ENCODE data around the gene PCNX2. TPM values are rescaled to one million over a fixed set of nuclear protein-coding genes. Genes with fewer than 3 reads are reported as not detected.

PCNX2 gene
- total and polyA plus RNA-seq, 8 donors = 3.0 to 34.4 (median 9.9) TPM

- TF ChIP-seq POLR2A (IDR thresholded peaks at IDR 0.05) (no peak), CTCF (IDR thresholded peaks at IDR 0.05) (no peak), EP300 (IDR thresholded peaks at IDR 0.05) (no peak), POLR2AphosphoS5 (IDR thresholded peaks at IDR 0.05) (no peak)
- Histone ChIP-seq H3K9me3 (peaks cover 0 to 9% (median 4%) of the 10 kb centered on the region in 4 donors), H3K4me3 (no peak overlapping the region), H3K36me3 (no peaks in the 10 kb centered on the region), H3K27me3 (no peaks in the 10 kb centered on the region), H3K4me1 (no peaks in the 10 kb centered on the region), H3K27ac (no peak overlapping the region)
- no peak for DNase-seq
- intact Hi-C loops (cut with DNase I; ENCODE audit: low total_unique reads) = no loop called here
- WGBS, 5 donors = 85 to 98% (median 94%) methylated on average over 1 of the region's 1 CpG
Measured at GRCh38 chr1:233075915-233076295, 219.6 kb downstream of the PCNX2 start.

- WGBS, 5 donors = 94 to 100% (median 98%) methylated on average over 2 of the region's 2 CpGs
Measured at GRCh38 chr1:233066087-233066486, 229.4 kb downstream of the PCNX2 start.

GRCh38 chr1:233065685-233066084, 229.8 kb downstream of the PCNX2 start:
- Histone ChIP-seq H3K36me3 (peaks cover 0 to 6% (median 0%) of the 10 kb centered on the region in 4 donors), H3K27ac (no peak overlapping the region), H3K27me3 (no peaks in the 10 kb centered on the region), H3K4me3 (no peak overlapping the region), H3K9me3 (peaks cover 0 to 7% (median 0%) of the 10 kb centered on the region in 4 donors), H3K4me1 (no peaks in the 10 kb centered on the region)
- DNase-seq = no peak
- TF ChIP-seq CTCF (IDR thresholded peaks at IDR 0.05) = no peak
- TF ChIP-seq POLR2AphosphoS5 (IDR thresholded peaks at IDR 0.05) = no peak
- no peak for TF ChIP-seq POLR2A (IDR thresholded peaks at IDR 0.05)
- TF ChIP-seq EP300 (IDR thresholded peaks at IDR 0.05) = no peak
- 90 to 100% (median 96%) methylated on average over 2 of the region's 2 CpGs for WGBS, 5 donors
- intact Hi-C loops (cut with DNase I; ENCODE audit: low total_unique reads) = no loop called here

More at GRCh38 chr1:233066087-233066486, 229.4 kb downstream of the PCNX2 start:
- intact Hi-C loops (cut with DNase I; ENCODE audit: low total_unique reads) = no loop called here
- no peak overlapping the region for H3K4me3 ChIP-seq
- H3K4me1 ChIP-seq = no peaks in the 10 kb centered on the region
- TF ChIP-seq CTCF (IDR thresholded peaks at IDR 0.05) (no peak), POLR2A (IDR thresholded peaks at IDR 0.05) (no peak), EP300 (IDR thresholded peaks at IDR 0.05) (no peak), POLR2AphosphoS5 (IDR thresholded peaks at IDR 0.05) (no peak)
- DNase-seq = no peak
- H3K27me3 ChIP-seq = no peaks in the 10 kb centered on the region
- H3K9me3 ChIP-seq = peaks cover 0 to 7% (median 0%) of the 10 kb centered on the region in 4 donors
- H3K27ac ChIP-seq = no peak overlapping the region
- peaks cover 0 to 6% (median 0%) of the 10 kb centered on the region in 4 donors for H3K36me3 ChIP-seq

GRCh38 chr1:233064988-233065387, 230.5 kb downstream of the PCNX2 start:
- no peak for DNase-seq
- Histone ChIP-seq H3K27ac (no peak overlapping the region), H3K4me3 (no peak overlapping the region), H3K27me3 (no peaks in the 10 kb centered on the region), H3K4me1 (no peaks in the 10 kb centered on the region), H3K9me3 (peaks cover 0 to 7% (median 0%) of the 10 kb centered on the region in 4 donors), H3K36me3 (peaks cover 0 to 6% (median 0%) of the 10 kb centered on the region in 4 donors)
- whole genome bisulfite sequencing, 5 donors = 29 to 45% (median 34%) methylated on average over 1 of the region's 1 CpG
- intact Hi-C loops (cut with DNase I; ENCODE audit: low total_unique reads) = no loop called here
- TF ChIP-seq EP300 (IDR thresholded peaks at IDR 0.05) (no peak), POLR2AphosphoS5 (IDR thresholded peaks at IDR 0.05) (no peak), CTCF (IDR thresholded peaks at IDR 0.05) (no peak), POLR2A (IDR thresholded peaks at IDR 0.05) (no peak)

Data from stomach (tissue), 9 donors.